LNCaP clone FGC (cell line): ENCODE data around the gene LCP2.
A peak's percentile ranks its signal among the peaks of the same experiment; 100 is the strongest.

Experiments used
- DNase-seq: peaks from one replicate; pipeline ENCODE4 v3.0.0-alpha.2; 2011; ENCODE audit warnings: low read depth
- H3K4me3 ChIP-seq: 2 replicates; pipeline ENCODE4 v1.5.1; 2011; ENCODE audit warnings: mild to moderate bottlenecking, low read depth, low read length, control low read depth
- TF ChIP-seq, protein P1 (sequence below): IDR thresholded peaks from 2 replicates; pipeline ENCODE4 v1.5.1; 2012; ENCODE audit warnings: mild to moderate bottlenecking; ENCODE audit not compliant: control insufficient read depth, insufficient read depth; ENCODE audit errors: extremely low read depth

Gene LCP2

DNA sequence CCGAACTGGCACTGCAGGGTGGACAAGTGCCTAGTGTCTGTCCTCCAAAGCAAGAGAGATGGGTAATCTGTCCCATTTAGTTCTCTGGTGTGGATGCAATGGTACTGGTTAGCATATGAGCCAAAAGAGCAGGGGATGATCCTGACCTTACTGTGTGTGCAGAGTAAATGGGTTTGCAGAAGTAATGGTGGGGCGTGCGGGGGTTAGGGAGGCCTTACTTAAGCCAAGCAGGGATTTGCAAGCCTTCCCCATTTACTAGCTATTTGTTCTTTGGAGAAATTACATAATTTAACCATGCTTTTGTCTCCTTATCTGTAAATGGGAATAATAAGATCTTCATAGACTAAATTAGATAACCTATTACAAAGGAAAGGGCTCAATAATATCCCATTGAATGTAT lies 19.9 kb upstream of the LCP2 start:
- no peak overlapping the region for H3K4me3 ChIP-seq
- TF ChIP-seq, protein P1, sequence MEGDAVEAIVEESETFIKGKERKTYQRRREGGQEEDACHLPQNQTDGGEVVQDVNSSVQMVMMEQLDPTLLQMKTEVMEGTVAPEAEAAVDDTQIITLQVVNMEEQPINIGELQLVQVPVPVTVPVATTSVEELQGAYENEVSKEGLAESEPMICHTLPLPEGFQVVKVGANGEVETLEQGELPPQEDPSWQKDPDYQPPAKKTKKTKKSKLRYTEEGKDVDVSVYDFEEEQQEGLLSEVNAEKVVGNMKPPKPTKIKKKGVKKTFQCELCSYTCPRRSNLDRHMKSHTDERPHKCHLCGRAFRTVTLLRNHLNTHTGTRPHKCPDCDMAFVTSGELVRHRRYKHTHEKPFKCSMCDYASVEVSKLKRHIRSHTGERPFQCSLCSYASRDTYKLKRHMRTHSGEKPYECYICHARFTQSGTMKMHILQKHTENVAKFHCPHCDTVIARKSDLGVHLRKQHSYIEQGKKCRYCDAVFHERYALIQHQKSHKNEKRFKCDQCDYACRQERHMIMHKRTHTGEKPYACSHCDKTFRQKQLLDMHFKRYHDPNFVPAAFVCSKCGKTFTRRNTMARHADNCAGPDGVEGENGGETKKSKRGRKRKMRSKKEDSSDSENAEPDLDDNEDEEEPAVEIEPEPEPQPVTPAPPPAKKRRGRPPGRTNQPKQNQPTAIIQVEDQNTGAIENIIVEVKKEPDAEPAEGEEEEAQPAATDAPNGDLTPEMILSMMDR = no peak
- DNase-seq = no peak

GRCh38 chr5:170316937-170317336 lies 19.4 kb upstream of the LCP2 start:
- H3K4me3 ChIP-seq = no peak overlapping the region
- DNase-seq = no peak
- TF ChIP-seq, protein P1 = no peak

DNA sequence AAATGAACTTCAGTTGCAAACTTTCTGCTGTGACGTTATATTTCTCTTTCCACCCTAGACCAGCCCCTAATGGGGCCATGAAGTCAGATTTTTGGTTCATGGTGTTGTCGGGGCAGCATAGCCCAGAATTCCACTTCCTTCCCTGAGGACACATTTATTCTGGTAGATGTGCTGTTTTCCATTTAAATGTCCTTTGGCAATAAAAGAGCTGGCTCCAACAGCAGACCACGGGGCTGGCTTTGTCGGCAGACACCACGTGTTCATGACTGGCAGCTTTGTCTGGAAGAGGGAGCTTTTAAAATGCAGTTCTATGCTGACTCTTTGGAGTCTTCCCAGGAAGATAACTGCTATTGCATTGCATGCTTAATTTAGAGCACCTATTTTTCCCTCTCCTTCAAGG lies 17.6 kb upstream of the LCP2 start:
- no peak overlapping the region for H3K4me3 ChIP-seq
- peak; percentile 11 for DNase-seq
- TF ChIP-seq, protein P1 = no peak

DNA sequence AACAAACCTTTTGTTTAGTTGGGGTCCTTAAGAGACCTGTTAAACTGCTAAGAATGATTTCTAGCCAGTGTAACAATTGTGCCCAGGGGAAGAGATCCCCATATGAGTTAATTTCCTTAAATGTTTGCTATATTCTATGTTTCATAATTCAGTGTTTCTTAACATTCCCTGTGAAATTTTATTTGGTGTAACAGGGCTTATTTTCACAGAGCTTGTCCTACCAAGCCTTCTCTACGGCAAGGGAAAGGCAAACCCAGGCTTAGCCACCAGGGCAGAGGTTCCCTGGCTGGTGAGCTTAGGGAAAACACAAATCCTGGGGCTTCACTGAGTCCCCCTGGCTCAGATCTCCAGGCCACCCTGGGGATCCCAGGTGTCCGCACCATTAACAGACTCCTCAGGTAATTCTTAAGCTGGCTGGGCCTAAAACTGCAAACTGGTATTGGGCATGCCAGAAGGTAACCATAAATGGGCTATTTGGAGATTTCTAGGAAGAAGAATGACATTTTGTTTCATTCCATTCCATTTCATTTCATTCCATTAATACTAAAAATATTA lies 17.0 kb upstream of the LCP2 start:
- H3K4me3 ChIP-seq = no peak overlapping the region
- no peak for DNase-seq
- TF ChIP-seq, protein P1 = no peak

GRCh38 chr5:170313816-170314215 lies 16.2 kb upstream of the LCP2 start:
- no peak overlapping the region for H3K4me3 ChIP-seq
- TF ChIP-seq, protein P1 = no peak
- DNase-seq = no peak

- DNase-seq = no peak
- H3K4me3 ChIP-seq = no peak overlapping the region
- TF ChIP-seq, protein P1 = no peak
Measured at GRCh38 chr5:170313344-170313743, 15.8 kb upstream of the LCP2 start.

GRCh38 chr5:170312666-170313065 lies 15.1 kb upstream of the LCP2 start:
- DNase-seq = no peak
- H3K4me3 ChIP-seq = no peak overlapping the region
- TF ChIP-seq, protein P1 = no peak
